Measurements from ENCODE around the gene PATJ. TPM values are rescaled to one million over a fixed set of nuclear protein-coding genes. Genes with fewer than 3 reads are reported as not detected.

The PATJ gene
- total RNA-seq, 2 donors from 2014 or later, result 21.6 to 25.3 TPM

DNA sequence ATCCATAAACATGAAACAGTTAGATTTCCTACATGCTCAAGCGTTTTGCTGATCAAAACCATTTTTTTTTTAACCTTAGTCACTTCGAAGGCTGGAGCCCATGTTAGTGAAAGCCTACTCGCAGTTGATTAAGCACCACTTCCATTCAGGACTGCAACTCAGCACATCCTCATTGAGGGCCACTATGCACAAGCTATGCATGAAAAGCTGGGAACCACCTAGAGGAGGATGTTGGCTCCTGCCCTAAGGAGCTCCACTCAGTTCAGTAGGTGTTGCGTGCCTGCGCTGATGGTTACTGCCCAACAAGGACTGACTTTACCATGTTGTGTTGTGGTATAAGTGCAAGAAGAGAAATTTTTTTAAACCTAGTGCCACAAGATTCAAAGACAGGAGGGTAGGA is 271.0 kb downstream of the PATJ start:
- H3K27me3 Mint-ChIP-seq (ENCODE audit: low read depth), result no peaks in the 10 kb centered on the region
- peaks cover 0 to 1% of the 10 kb centered on the region in 2 donors for H3K36me3 Mint-ChIP-seq (ENCODE audit: insufficient read depth in 2 of 2)
- no peak overlapping the region for H3K4me3 Mint-ChIP-seq
- H3K9me3 Mint-ChIP-seq, result peaks cover 2% of the 10 kb centered on the region in 2 donors
- DNase-seq (no peak), ATAC-seq (replicated peaks in 1 of 2) (no peak)
- no peaks in the 10 kb centered on the region for H3K4me1 Mint-ChIP-seq (ENCODE audit: low read depth)
- no peak overlapping the region for H3K27ac Mint-ChIP-seq

DNA sequence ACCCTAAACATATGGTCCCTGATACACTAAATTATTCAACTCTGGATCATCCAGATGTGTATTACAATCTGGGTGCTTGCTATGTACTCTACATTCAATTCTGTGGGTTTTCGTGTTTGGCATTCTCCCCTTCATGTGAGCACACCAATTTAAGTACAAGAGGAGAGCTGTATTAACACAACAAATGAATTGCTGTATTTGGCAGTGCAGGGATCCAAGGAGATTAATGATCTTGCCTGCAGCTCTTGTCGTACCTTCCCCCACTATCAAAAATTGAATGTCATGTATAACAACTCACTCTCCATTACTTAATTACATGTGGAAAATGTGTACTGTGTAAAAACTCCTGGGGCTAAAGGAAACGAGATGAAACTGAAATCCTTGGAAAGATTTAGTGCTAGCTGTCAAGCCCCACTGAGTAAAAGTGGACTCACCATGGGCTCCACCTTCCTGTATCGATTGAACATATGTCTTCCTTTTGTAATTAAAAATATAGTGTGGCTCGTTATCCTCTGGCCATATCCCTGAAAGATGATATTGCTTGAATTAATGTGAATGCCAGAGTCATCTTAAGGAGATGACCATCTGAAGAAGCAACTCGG is 280.2 kb downstream of the PATJ start:
- Mint-ChIP-seq H3K27ac (no peak overlapping the region), H3K4me3 (no peak overlapping the region), H3K4me1 (ENCODE audit: low read depth) (no peaks in the 10 kb centered on the region), H3K27me3 (ENCODE audit: low read depth) (no peaks in the 10 kb centered on the region), H3K36me3 (ENCODE audit: insufficient read depth in 2 of 2) (peaks cover 0 to 2% of the 10 kb centered on the region in 2 donors), H3K9me3 (no peaks in the 10 kb centered on the region)
- DNase-seq (no peak), ATAC-seq (replicated peaks in 1 of 2) (no peak)

DNA sequence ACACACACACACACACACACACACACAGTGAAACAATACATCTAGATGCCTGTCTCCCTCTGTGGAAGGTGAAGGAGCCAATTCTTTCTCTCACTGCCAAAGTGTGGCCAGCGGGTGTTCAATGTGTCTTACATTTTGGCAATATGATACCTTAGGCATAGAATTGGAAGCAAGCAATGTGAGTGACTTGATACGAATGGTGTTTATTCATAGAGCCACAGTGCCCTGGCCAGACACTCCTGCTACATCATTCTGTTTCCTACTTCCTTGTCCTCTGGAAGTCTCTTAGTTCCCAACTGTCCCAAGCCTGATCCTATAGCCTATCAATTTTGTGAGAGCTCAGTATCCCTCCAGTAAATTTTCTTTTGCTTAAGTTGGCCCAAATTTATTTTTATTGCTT is 282.4 kb downstream of the PATJ start:
- ATAC-seq (replicated peaks in 1 of 2) (no peak), DNase-seq (no peak)
- H3K4me1 Mint-ChIP-seq (ENCODE audit: low read depth), result no peaks in the 10 kb centered on the region
- peaks cover 0 to 3% of the 10 kb centered on the region in 2 donors for H3K9me3 Mint-ChIP-seq
- H3K4me3 Mint-ChIP-seq, result no peak overlapping the region
- H3K27me3 Mint-ChIP-seq (ENCODE audit: low read depth), result no peaks in the 10 kb centered on the region
- peaks cover 2 to 10% of the 10 kb centered on the region in 2 donors for H3K36me3 Mint-ChIP-seq (ENCODE audit: insufficient read depth in 2 of 2)
- no peak overlapping the region for H3K27ac Mint-ChIP-seq

GRCh38 chr1:62025154-62025553 is 282.9 kb downstream of the PATJ start:
- no peak overlapping the region for H3K4me3 Mint-ChIP-seq
- peaks cover 0 to 3% of the 10 kb centered on the region in 2 donors for H3K9me3 Mint-ChIP-seq
- no peaks in the 10 kb centered on the region for H3K27me3 Mint-ChIP-seq (ENCODE audit: low read depth)
- ATAC-seq (replicated peaks in 1 of 2) (no peak), DNase-seq (no peak)
- peaks cover 2 to 11% of the 10 kb centered on the region in 2 donors for H3K36me3 Mint-ChIP-seq (ENCODE audit: insufficient read depth in 2 of 2)
- no peaks in the 10 kb centered on the region for H3K4me1 Mint-ChIP-seq (ENCODE audit: low read depth)
- H3K27ac Mint-ChIP-seq, result no peak overlapping the region

GRCh38 chr1:62025892-62026291 is 283.6 kb downstream of the PATJ start:
- Mint-ChIP-seq H3K4me1 (ENCODE audit: low read depth) (no peaks in the 10 kb centered on the region), H3K4me3 (no peak overlapping the region), H3K9me3 (peaks cover 0 to 3% of the 10 kb centered on the region in 2 donors), H3K36me3 (ENCODE audit: insufficient read depth in 2 of 2) (peaks cover 2 to 11% of the 10 kb centered on the region in 2 donors), H3K27me3 (ENCODE audit: low read depth) (no peaks in the 10 kb centered on the region), H3K27ac (no peak overlapping the region)
- no peak for DNase-seq
- no peak for ATAC-seq (replicated peaks in 1 of 2)

GRCh38 chr1:62029704-62030103 is 287.4 kb downstream of the PATJ start:
- peaks cover 2 to 11% of the 10 kb centered on the region in 2 donors for H3K36me3 Mint-ChIP-seq (ENCODE audit: insufficient read depth in 2 of 2)
- H3K9me3 Mint-ChIP-seq, result peaks cover 0 to 3% of the 10 kb centered on the region in 2 donors
- H3K4me1 Mint-ChIP-seq (ENCODE audit: low read depth), result no peaks in the 10 kb centered on the region
- no peaks in the 10 kb centered on the region for H3K27me3 Mint-ChIP-seq (ENCODE audit: low read depth)
- DNase-seq, result no peak
- no peak overlapping the region for H3K4me3 Mint-ChIP-seq
- no peak overlapping the region for H3K27ac Mint-ChIP-seq
- no peak for ATAC-seq (replicated peaks in 1 of 2)

- H3K27ac Mint-ChIP-seq, result no peak overlapping the region
- no peaks in the 10 kb centered on the region for H3K27me3 Mint-ChIP-seq (ENCODE audit: low read depth)
- no peaks in the 10 kb centered on the region for H3K4me1 Mint-ChIP-seq (ENCODE audit: low read depth)
- ATAC-seq (replicated peaks in 1 of 2) (no peak), DNase-seq (no peak)
- no peak overlapping the region for H3K4me3 Mint-ChIP-seq
- peaks cover 0 to 2% of the 10 kb centered on the region in 2 donors for H3K9me3 Mint-ChIP-seq
- H3K36me3 Mint-ChIP-seq (ENCODE audit: insufficient read depth in 2 of 2), result peaks cover 0 to 1% of the 10 kb centered on the region in 2 donors
These were observed 292.5 kb downstream of the PATJ start for GRCh38 chr1:62034790-62035189.

- no peak overlapping the region for H3K27ac Mint-ChIP-seq
- peaks cover 0 to 2% of the 10 kb centered on the region in 2 donors for H3K9me3 Mint-ChIP-seq
- H3K27me3 Mint-ChIP-seq (ENCODE audit: low read depth), result no peaks in the 10 kb centered on the region
- no peak for ATAC-seq (replicated peaks in 1 of 2)
- DNase-seq, result no peak
- H3K4me1 Mint-ChIP-seq (ENCODE audit: low read depth), result no peaks in the 10 kb centered on the region
- H3K4me3 Mint-ChIP-seq, result no peak overlapping the region
- no peaks in the 10 kb centered on the region for H3K36me3 Mint-ChIP-seq (ENCODE audit: insufficient read depth in 2 of 2)
These were observed 295.0 kb downstream of the PATJ start for GRCh38 chr1:62037274-62037673.

DNA sequence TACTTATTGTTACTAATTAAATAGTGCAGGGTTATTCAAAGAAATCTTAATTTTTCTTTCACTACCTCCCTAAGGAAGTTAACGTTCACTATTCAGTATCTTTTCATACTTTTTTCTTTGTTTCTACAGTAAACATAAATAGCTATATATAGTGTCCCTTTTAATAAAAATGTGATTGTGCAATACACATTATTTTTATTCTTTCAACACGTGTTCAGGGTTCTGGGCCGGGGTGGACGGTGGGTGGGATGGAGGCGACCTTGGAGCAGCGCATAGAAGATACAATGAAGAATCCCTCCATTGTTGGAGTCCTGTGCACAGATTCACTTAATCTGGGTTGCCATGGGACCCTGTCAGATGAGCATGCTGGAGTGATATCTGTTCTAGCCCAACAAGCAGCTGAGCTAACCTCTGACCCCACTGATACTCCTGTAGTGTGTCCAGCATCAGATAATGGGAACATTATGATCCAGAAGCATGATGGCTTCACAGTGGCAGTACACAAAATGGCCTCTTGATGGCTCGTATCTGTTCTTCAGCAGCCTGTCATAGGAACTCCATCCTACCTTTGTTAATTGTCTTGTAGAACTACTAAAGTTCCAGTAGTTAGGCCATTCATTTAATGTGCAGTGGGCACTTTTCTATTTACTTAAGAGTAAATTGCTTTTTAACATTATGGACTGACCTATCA is 296.5 kb downstream of the PATJ start:
- DNase-seq (no peak), ATAC-seq (replicated peaks in 1 of 2) (no peak)
- Mint-ChIP-seq H3K4me3 (no peak overlapping the region), H3K4me1 (ENCODE audit: low read depth) (no peaks in the 10 kb centered on the region), H3K36me3 (ENCODE audit: insufficient read depth in 2 of 2) (no peaks in the 10 kb centered on the region), H3K27me3 (ENCODE audit: low read depth) (no peaks in the 10 kb centered on the region), H3K9me3 (peaks cover 0 to 2% of the 10 kb centered on the region in 2 donors), H3K27ac (no peak overlapping the region)

DNA sequence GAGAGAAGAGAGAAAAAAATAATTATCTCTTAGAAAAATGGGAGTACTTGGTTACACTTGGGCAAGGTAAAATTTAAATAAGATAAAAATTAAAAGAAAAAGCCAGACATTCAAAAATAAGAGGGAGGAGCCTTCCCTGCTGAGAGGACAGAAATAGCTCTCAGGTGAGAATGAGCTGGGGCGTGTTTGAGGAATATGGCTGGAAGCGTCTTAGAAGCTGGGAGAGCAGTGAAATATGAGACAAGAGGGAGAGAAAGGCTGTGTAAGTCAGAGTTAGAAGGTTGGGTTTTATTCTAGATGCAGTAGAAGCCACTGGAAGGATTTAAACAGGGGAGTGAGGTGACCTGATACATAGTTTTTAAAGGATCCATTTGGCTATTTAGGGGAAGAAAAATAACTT is 298.2 kb downstream of the PATJ start:
- Mint-ChIP-seq H3K4me1 (ENCODE audit: low read depth) (no peaks in the 10 kb centered on the region), H3K36me3 (ENCODE audit: insufficient read depth in 2 of 2) (no peaks in the 10 kb centered on the region), H3K27ac (no peak overlapping the region), H3K27me3 (ENCODE audit: low read depth) (no peaks in the 10 kb centered on the region), H3K9me3 (peaks cover 0 to 2% of the 10 kb centered on the region in 2 donors), H3K4me3 (no peak overlapping the region)
- DNase-seq, result no peak
- no peak for ATAC-seq (replicated peaks in 1 of 2)

DNA sequence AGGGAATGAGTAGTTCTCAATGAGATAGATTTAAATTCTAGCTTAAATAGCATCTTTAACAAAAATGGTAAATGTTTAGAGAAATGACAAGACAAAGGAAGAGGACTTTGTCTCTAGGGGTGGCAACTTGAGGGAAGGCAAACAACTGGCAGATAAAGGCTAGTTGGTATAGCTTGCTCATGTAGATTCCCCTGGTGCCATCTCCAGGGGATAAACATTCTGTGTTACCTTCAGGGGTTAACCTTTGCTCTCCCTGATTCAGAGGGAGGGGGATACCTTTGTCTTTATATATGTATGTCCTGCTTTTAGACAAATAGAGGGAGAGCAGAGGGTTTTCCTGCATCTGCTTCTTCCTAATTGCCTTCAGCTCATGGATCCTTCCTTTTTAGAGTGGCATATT is 298.7 kb downstream of the PATJ start:
- no peaks in the 10 kb centered on the region for H3K4me1 Mint-ChIP-seq (ENCODE audit: low read depth)
- DNase-seq (no peak), ATAC-seq (replicated peaks in 1 of 2) (no peak)
- H3K36me3 Mint-ChIP-seq (ENCODE audit: insufficient read depth in 2 of 2), result no peaks in the 10 kb centered on the region
- H3K27me3 Mint-ChIP-seq (ENCODE audit: low read depth), result no peaks in the 10 kb centered on the region
- no peak overlapping the region for H3K27ac Mint-ChIP-seq
- no peak overlapping the region for H3K4me3 Mint-ChIP-seq
- H3K9me3 Mint-ChIP-seq, result no peaks in the 10 kb centered on the region

DNA sequence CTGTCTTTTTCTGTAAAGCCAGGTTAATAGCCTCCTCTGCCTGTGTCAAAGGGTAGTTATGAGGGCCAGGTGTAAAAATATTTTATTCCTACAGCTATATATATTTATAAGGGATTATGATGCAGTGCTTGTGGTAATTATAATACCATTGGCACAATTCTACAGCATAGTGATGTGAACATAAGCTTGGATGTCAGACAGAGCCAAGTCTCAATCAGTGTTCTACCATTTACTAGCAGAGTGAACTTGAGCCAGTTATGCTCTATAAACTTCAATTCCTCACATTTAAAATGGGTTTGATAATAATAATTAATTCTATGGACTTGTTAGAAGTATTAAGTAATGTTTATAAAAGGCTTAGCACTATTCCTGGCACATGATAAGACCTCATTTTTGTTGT is 300.9 kb downstream of the PATJ start:
- Mint-ChIP-seq H3K27ac (no peak overlapping the region), H3K36me3 (ENCODE audit: insufficient read depth in 2 of 2) (no peaks in the 10 kb centered on the region), H3K4me1 (ENCODE audit: low read depth) (no peaks in the 10 kb centered on the region), H3K4me3 (no peak overlapping the region), H3K9me3 (no peaks in the 10 kb centered on the region), H3K27me3 (ENCODE audit: low read depth) (no peaks in the 10 kb centered on the region)
- no peak for ATAC-seq (replicated peaks in 1 of 2)
- DNase-seq, result no peak

DNA sequence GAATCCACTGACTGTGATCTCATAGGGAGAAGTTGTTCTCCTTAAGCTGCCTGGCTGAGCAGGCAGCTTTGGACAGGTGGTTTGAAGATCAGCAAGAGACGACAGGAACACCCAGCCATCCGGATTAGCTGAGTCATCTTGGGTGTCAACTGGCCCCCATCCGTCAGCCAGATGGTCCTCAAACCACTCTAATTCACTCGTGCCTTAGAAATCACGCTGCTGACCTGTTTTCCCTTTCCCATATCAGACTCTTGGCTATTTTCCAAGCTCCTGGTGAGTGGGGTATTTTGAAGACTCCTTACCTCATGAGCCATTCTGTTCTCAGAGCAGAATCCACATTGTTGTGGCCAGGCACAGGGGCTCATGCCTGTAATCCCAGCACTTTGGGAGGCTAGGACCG is 303.3 kb downstream of the PATJ start:
- no peak for ATAC-seq (replicated peaks in 1 of 2)
- no peaks in the 10 kb centered on the region for H3K9me3 Mint-ChIP-seq

DNA sequence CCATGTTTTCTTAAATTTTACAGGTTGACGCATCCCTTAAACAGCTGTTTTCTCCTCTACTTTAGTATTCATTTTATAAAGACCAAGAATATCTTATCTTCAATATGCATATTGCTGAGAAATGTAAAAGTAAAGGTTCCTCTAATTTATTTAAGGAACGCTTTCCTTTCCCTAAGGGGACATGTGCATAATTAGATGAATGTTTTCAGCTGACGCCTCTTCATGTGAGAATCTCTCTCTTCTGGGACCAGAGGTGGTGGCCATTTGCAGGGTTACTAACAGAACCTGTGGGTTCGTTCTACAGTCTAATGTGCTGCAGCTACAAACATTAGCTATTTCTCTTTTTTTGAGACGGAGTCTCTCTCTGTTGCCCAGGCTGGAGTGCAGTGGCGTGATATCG is 304.6 kb downstream of the PATJ start:
- DNase-seq (no peak), ATAC-seq (replicated peaks in 1 of 2) (no peak)
- H3K27ac Mint-ChIP-seq, result no peak overlapping the region
- no peaks in the 10 kb centered on the region for H3K9me3 Mint-ChIP-seq
- no peak overlapping the region for H3K4me3 Mint-ChIP-seq
- H3K36me3 Mint-ChIP-seq (ENCODE audit: insufficient read depth in 2 of 2), result peaks cover 0 to under 1% of the 10 kb centered on the region in 2 donors
- peaks cover 2% of the 10 kb centered on the region for H3K4me1 Mint-ChIP-seq (ENCODE audit: low read depth)
- no peaks in the 10 kb centered on the region for H3K27me3 Mint-ChIP-seq (ENCODE audit: low read depth)

More for the DNA sequence above, 303.3 kb downstream of the PATJ start:
- no peaks in the 10 kb centered on the region for H3K27me3 Mint-ChIP-seq (ENCODE audit: low read depth)
- H3K4me1 Mint-ChIP-seq (ENCODE audit: low read depth), result no peaks in the 10 kb centered on the region
- DNase-seq, result no peak
- H3K4me3 Mint-ChIP-seq, result no peak overlapping the region
- H3K27ac Mint-ChIP-seq, result no peak overlapping the region
- no peaks in the 10 kb centered on the region for H3K36me3 Mint-ChIP-seq (ENCODE audit: insufficient read depth in 2 of 2)

All from activated T-cell treated with anti-CD3 and anti-CD28 coated beads, Interleukin-2, amount 50 U/mL, for 72 hours (primary cell).